HK-2 (cell line): ENCODE measurements around the gene SEC24B.
"Not testable (repeated sequence)": the region's sequence is repeated elsewhere in the genome, so short reads cannot be mapped to it uniquely, and the experiment has no call there.

ENCODE experiments used
- DNase-seq: peaks from one replicate; pipeline ENCODE4 v3.0.0-alpha.2; 2018; ENCODE audit not compliant: unreplicated experiment

SEC24B gene

GRCh38 chr4:109506890-109507289 lies 73.3 kb downstream of the SEC24B start:
- DNase-seq = no peak

- DNase-seq = no peak
These were observed 77.1 kb downstream of the SEC24B start for GRCh38 chr4:109510687-109511086.

- DNase-seq = no peak
These were observed 77.8 kb downstream of the SEC24B start for GRCh38 chr4:109511414-109511813.

GRCh38 chr4:109513368-109513767 lies 79.8 kb downstream of the SEC24B start:
- DNase-seq = not testable (repeated sequence)

- DNase-seq = no peak
These were observed 98.6 kb downstream of the SEC24B start for GRCh38 chr4:109532182-109532581.

- DNase-seq = no peak
These were observed 111.8 kb downstream of the SEC24B start for GRCh38 chr4:109545401-109545800.

GRCh38 chr4:109547394-109547793 lies 113.8 kb downstream of the SEC24B start:
- no peak for DNase-seq

- DNase-seq = peak; percentile 70
These were observed 115.0 kb downstream of the SEC24B start for GRCh38 chr4:109548655-109549054.

- DNase-seq = no peak
These were observed 118.6 kb downstream of the SEC24B start for GRCh38 chr4:109552237-109552636.

- DNase-seq = no peak
These were observed 119.5 kb downstream of the SEC24B start for GRCh38 chr4:109553130-109553529.

- DNase-seq = no peak
These were observed 121.4 kb downstream of the SEC24B start for GRCh38 chr4:109554971-109555370.

- no peak for DNase-seq
These were observed 123.8 kb downstream of the SEC24B start for GRCh38 chr4:109557433-109557832.

GRCh38 chr4:109558095-109558494 lies 124.5 kb downstream of the SEC24B start:
- not testable (repeated sequence) for DNase-seq

- DNase-seq = peak; percentile 55
These were observed 126.0 kb downstream of the SEC24B start for GRCh38 chr4:109559625-109559982.

GRCh38 chr4:109559983-109560686 lies 126.5 kb downstream of the SEC24B start, which contains the start of gene MCUB:
MCUB (plus strand) TSS chr4:109560246; CDS start chr4:109560338, 92 bp downstream.
- DNase-seq = peak; percentile 91

- DNase-seq = peak; percentile 60
These were observed 127.3 kb downstream of the SEC24B start for GRCh38 chr4:109560687-109561461.

GRCh38 chr4:109562457-109563239 lies 129.0 kb downstream of the SEC24B start:
- DNase-seq = no peak

GRCh38 chr4:109571494-109571893 lies 137.9 kb downstream of the SEC24B start:
- no peak for DNase-seq

- no peak for DNase-seq
These were observed 138.5 kb downstream of the SEC24B start for GRCh38 chr4:109572154-109572553.

- DNase-seq = no peak
These were observed 140.8 kb downstream of the SEC24B start for GRCh38 chr4:109574443-109574850.

GRCh38 chr4:109574931-109575804 lies 141.6 kb downstream of the SEC24B start:
- DNase-seq = no peak
